Loucy (cell line): Measurements from ENCODE around the gene TREML1.

ENCODE experiments used
- EZH2phosphoT487 ChIP-seq: fragments of 200-600 bp; IDR thresholded peaks from 2 replicates; pipeline ENCODE4 v1.6.1; 2018; ENCODE audit warnings: antibody characterized with exemption, mild to moderate bottlenecking, moderate library complexity, borderline replicate concordance
- TF ChIP-seq, protein P1 (sequence below): fragments of 200-600 bp; sonication (generic); conservative IDR thresholded peaks from 2 replicates; pipeline ENCODE4 v1.5.1; 2014; ENCODE audit warnings: mild to moderate bottlenecking, antibody characterized with exemption, low read length

GRCh38 chr6:41122373-41122772, 31.8 kb downstream of the TREML1 start:
- TF ChIP-seq, protein P1, sequence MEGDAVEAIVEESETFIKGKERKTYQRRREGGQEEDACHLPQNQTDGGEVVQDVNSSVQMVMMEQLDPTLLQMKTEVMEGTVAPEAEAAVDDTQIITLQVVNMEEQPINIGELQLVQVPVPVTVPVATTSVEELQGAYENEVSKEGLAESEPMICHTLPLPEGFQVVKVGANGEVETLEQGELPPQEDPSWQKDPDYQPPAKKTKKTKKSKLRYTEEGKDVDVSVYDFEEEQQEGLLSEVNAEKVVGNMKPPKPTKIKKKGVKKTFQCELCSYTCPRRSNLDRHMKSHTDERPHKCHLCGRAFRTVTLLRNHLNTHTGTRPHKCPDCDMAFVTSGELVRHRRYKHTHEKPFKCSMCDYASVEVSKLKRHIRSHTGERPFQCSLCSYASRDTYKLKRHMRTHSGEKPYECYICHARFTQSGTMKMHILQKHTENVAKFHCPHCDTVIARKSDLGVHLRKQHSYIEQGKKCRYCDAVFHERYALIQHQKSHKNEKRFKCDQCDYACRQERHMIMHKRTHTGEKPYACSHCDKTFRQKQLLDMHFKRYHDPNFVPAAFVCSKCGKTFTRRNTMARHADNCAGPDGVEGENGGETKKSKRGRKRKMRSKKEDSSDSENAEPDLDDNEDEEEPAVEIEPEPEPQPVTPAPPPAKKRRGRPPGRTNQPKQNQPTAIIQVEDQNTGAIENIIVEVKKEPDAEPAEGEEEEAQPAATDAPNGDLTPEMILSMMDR: no peak
- TF ChIP-seq EZH2phosphoT487: no peak
